ENCODE measurements around the gene OSBPL7. TPM values are rescaled to one million over a fixed set of nuclear protein-coding genes. Genes with fewer than 3 reads are reported as not detected.

Gene OSBPL7
- total and polyA plus RNA-seq, 2 of the 13 experiments (the other 11 are each of a cell fraction or from before 2014, with no cell fraction given) = 4.7 to 6.6 TPM

GRCh38 chr17:47831003-47831933 lies 9.7 kb upstream of the OSBPL7 start, which contains the start of the genes LRRC46 and MRPL10 (continued):
- 0 out of 2 replicates have a peak, but pooled peaks have one; percentile 31 for TF ChIP-seq ZNF484 (CRISPR knock-in tag; IDR thresholded peaks at IDR 0.05; ENCODE audit: borderline replicate concordance, low read depth)
- TF ChIP-seq SNAPC2 (CRISPR knock-in tag; IDR thresholded peaks at IDR 0.05) = no peak
- no peak for TF ChIP-seq ZNF773 (CRISPR knock-in tag; IDR thresholded peaks at IDR 0.05; ENCODE audit: borderline replicate concordance)
- no peak for TF ChIP-seq NFIC (IDR thresholded peaks at IDR 0.05; ENCODE audit: low read length)
- TF ChIP-seq LRRFIP1 (CRISPR knock-in tag; conservative IDR thresholded peaks at IDR 0.05) = no peak
- no peak for TF ChIP-seq ZNF251 (CRISPR knock-in tag; IDR thresholded peaks at IDR 0.05)
- TF ChIP-seq PHF8 (CRISPR knock-in tag; IDR thresholded peaks at IDR 0.05) = peak; percentile 95
- TF ChIP-seq BCL6 (CRISPR knock-in tag; IDR thresholded peaks at IDR 0.05) = peak; percentile 49
- TF ChIP-seq SRSF9 (IDR thresholded peaks at IDR 0.05; ENCODE audit: borderline replicate concordance, insufficient read depth, low read depth, low read length, poor library complexity, severe bottlenecking) = no peak
- peak; percentile 84; the same call in 1 of the 2 replicates for TF ChIP-seq ZBTB7A (CRISPR knock-in tag; IDR thresholded peaks at IDR 0.05)
- TF ChIP-seq RBFOX2 (IDR thresholded peaks at IDR 0.05; ENCODE audit: low read depth, low read length) = peak; percentile 94
- peak; percentile 76 for TF ChIP-seq MIXL1 (CRISPR knock-in tag; IDR thresholded peaks at IDR 0.05)
- TF ChIP-seq ZNF431 (CRISPR knock-in tag; IDR thresholded peaks at IDR 0.05; ENCODE audit: borderline replicate concordance, low read depth) = peak; percentile 92
- TF ChIP-seq CEBPB (IDR thresholded peaks at IDR 0.05; ENCODE audit: borderline replicate concordance, low read depth, low read length) = no peak
- no peak for TF ChIP-seq TP53 (CRISPR knock-in tag; conservative IDR thresholded peaks at IDR 0.05)
- TF ChIP-seq U2AF1 (optimal IDR thresholded peaks at IDR 0.05; ENCODE audit: low read depth, low read length) = peak; percentile 20
- TF ChIP-seq NCOR1 (IDR thresholded peaks at IDR 0.05; ENCODE audit: borderline replicate concordance, low read length) = no peak
- TF ChIP-seq GABPB1 (CRISPR knock-in tag; IDR thresholded peaks at IDR 0.05) = peak; percentile 100
- no peak for TF ChIP-seq ZNF33A (CRISPR knock-in tag; IDR thresholded peaks at IDR 0.05; ENCODE audit: borderline replicate concordance)
- 0 out of 2 replicates have a peak, but pooled peaks have one; percentile 66 for TF ChIP-seq PCBP1 (IDR thresholded peaks at IDR 0.05; ENCODE audit: borderline replicate concordance, low read depth, low read length)
- TF ChIP-seq JDP2 (CRISPR knock-in tag; IDR thresholded peaks at IDR 0.05; ENCODE audit: borderline replicate concordance) = no peak; the same call in 1 of the 2 replicates
- peak; percentile 96 for TF ChIP-seq RFX3 (CRISPR knock-in tag; IDR thresholded peaks at IDR 0.05)
- TF ChIP-seq SPEN (CRISPR knock-in tag; IDR thresholded peaks at IDR 0.05; ENCODE audit: low read depth) = peak; percentile 98
- peak; percentile 41; the same call in 1 of the 2 replicates for TF ChIP-seq MNT (IDR thresholded peaks at IDR 0.05)
- no peak; the same call in 1 of the 2 replicates for TF ChIP-seq ZBTB8A (CRISPR knock-in tag; IDR thresholded peaks at IDR 0.05; ENCODE audit: borderline replicate concordance, low read depth)
- TF ChIP-seq ZFP62 (CRISPR knock-in tag; IDR thresholded peaks at IDR 0.05) = no peak

Measured in HepG2 (cell line).